K562 (cell line): Measurements from ENCODE around the gene PAK1IP1. TPM values are rescaled to one million over a fixed set of nuclear protein-coding genes. Genes with fewer than 3 reads are reported as not detected.

Experiments used
- CHD2 ChIP-seq: IDR thresholded peaks from 2 replicates; pipeline ENCODE4 v1.6.1; 2011; ENCODE audit warnings: low read depth, low read length
- DACH1 ChIP-seq: fragments of 450-650 bp; IDR thresholded peaks from 2 replicates; pipeline ENCODE4 v1.6.1; 2018; ENCODE audit not compliant: partially characterized antibody
- DDX20 ChIP-seq: fragments of 450-650 bp; IDR thresholded peaks from 2 replicates; pipeline ENCODE4 v1.6.1; 2016; ENCODE audit warnings: missing genetic modification characterization, low read depth, mild to moderate bottlenecking, missing compliant biosample characterization, moderate library complexity
- NFRKB ChIP-seq: fragments of 450-650 bp; IDR thresholded peaks from 2 replicates; pipeline ENCODE4 v1.6.1; 2016; ENCODE audit warnings: low read depth
- NR2C2 ChIP-seq, 2 experiments: fragments of 200-800 bp in 1 of 2; sonication (Bioruptor generic) in 1 of 2; sonication (generic) in 1 of 2; formaldehyde crosslinking in 1 of 2; IDR thresholded peaks; 2 replicates each; pipeline versions ENCODE4 v1.6.1 to v1.8.0; 2016 to 2022; ENCODE audit warnings: mild to moderate bottlenecking in 1 of 2, missing compliant biosample characterization in 1 of 2, missing genetic modification characterization in 1 of 2, missing genetic modification reagents in 1 of 2
- NR4A1 ChIP-seq, 2 experiments: fragments of 250-450 bp in 1 of 2; fragments of 450-650 bp in 1 of 2; sonication (Bioruptor Pico) in 1 of 2; IDR thresholded peaks; 2 replicates each; pipeline versions ENCODE4 v1.4.0 to v1.6.1; 2016 to 2020; ENCODE audit warnings: mild to moderate bottlenecking in 2 of 2, missing compliant biosample characterization in 1 of 2, missing genetic modification characterization in 1 of 2, moderate library complexity in 1 of 2
- NUFIP1 ChIP-seq: fragments of 450-650 bp; IDR thresholded peaks from 2 replicates; pipeline ENCODE4 v1.6.1; 2018; ENCODE audit not compliant: partially characterized antibody
- POLR2AphosphoS5 ChIP-seq: IDR thresholded peaks from 2 replicates; pipeline ENCODE4 v1.6.1; 2011; ENCODE audit warnings: mild to moderate bottlenecking, low read depth, low read length, moderate library complexity; ENCODE audit not compliant: control insufficient read depth, insufficient read depth
- RBM22 ChIP-seq: fragments of 200-400 bp; formaldehyde crosslinking; IDR thresholded peaks from 2 replicates; pipeline ENCODE4 v1.6.1; 2018; ENCODE audit warnings: low read length, low read depth; ENCODE audit not compliant: poor library complexity, severe bottlenecking
- SAP30 ChIP-seq: fragments of 200-600 bp; sonication (generic); IDR thresholded peaks from 2 replicates; pipeline ENCODE4 v1.6.1; 2012; ENCODE audit warnings: borderline replicate concordance, low read depth, mild to moderate bottlenecking, moderate library complexity, low read length, control low read depth, inconsistent platforms; ENCODE audit not compliant: insufficient read depth, poor library complexity, severe bottlenecking
- SLC30A9 ChIP-seq: fragments of 250-450 bp; sonication (Bioruptor Pico); IDR thresholded peaks from 2 replicates; pipeline ENCODE4 v1.8.0; 2022; ENCODE audit warnings: mild to moderate bottlenecking, moderate library complexity
- SREBF2 ChIP-seq: sonication (generic); formaldehyde crosslinking; IDR thresholded peaks from 2 replicates; pipeline ENCODE4 v1.4.0; 2020; ENCODE audit warnings: mild to moderate bottlenecking, missing genetic modification reagents
- ZNF12 ChIP-seq: sonication (generic); formaldehyde crosslinking; IDR thresholded peaks from 2 replicates; pipeline ENCODE4 v1.4.0; 2020; ENCODE audit warnings: mild to moderate bottlenecking, missing genetic modification reagents
- ZNF146 ChIP-seq: IDR thresholded peaks from one replicate; pipeline ENCODE4 v1.6.1; 2018; ENCODE audit warnings: missing compliant biosample characterization; ENCODE audit not compliant: unreplicated experiment
- ZNF239 ChIP-seq: fragments of 250-450 bp; sonication (Bioruptor Pico); IDR thresholded peaks from 2 replicates; pipeline ENCODE4 v1.4.0; 2020; ENCODE audit warnings: mild to moderate bottlenecking
- ZNF347 ChIP-seq: fragments of 450-650 bp; formaldehyde crosslinking; IDR thresholded peaks from 2 replicates; pipeline ENCODE4 v1.4.0; 2020; ENCODE audit warnings: low read depth, mild to moderate bottlenecking, moderate library complexity
- polyA plus RNA-seq, 8 experiments: library from polyadenylated mRNA; depleted of rRNA in 4 of 8; stranded (reverse) in 5 of 8; unstranded in 3 of 8; fragments of >200 nt; fragmentation: Nextera tagmentation in 2 of 8; fragmentation: Illumina TruSeq in 1 of 8; extraction: Ambion mirVana in 2 of 8; extraction: Trizol in 1 of 8; gene quantifications; 2 replicates each; pipeline versions ENCODE4 v1.2.1 to v1.2.3, GENCODE V29; 2011 to 2014; ENCODE audit warnings: inconsistent platforms in 1 of 8, missing spikeins in 1 of 8
- total RNA-seq, 7 experiments: library from RNA; depleted of rRNA in 6 of 7; stranded (reverse); fragments of >200 nt in 6 of 7; fragmentation: Illumina TruSeq in 2 of 7; extraction: Trizol in 2 of 7; gene quantifications; 2 replicates each; pipeline versions ENCODE4 v1.2.1 to v1.2.3, GENCODE V29; 2011 to 2021; ENCODE audit warnings: low replicate concordance in 1 of 7
- TF ChIP-seq, protein P1 (sequence below): fragments of 250-450 bp; sonication (Bioruptor Pico); IDR thresholded peaks from 2 replicates; pipeline ENCODE4 v1.8.0; 2022; ENCODE audit warnings: inconsistent platforms
- TF ChIP-seq, protein P2 (sequence below), 2 experiments: fragments of 450-650 bp in 1 of 2; sonication (generic) in 1 of 2; formaldehyde crosslinking in 1 of 2; IDR thresholded peaks in 1 of 2; conservative IDR thresholded peaks in 1 of 2; 2 replicates each; pipeline versions ENCODE4 v1.6.1 to v1.8.1; 2016 to 2023; ENCODE audit warnings: mild to moderate bottlenecking in 2 of 2, moderate library complexity in 2 of 2, inconsistent platforms in 1 of 2, missing genetic modification reagents in 1 of 2
- TF ChIP-seq, protein P3 (sequence below): sonication (generic); formaldehyde crosslinking; IDR thresholded peaks from 2 replicates; pipeline ENCODE4 v1.8.0; 2022; ENCODE audit warnings: missing genetic modification reagents, mild to moderate bottlenecking, moderate library complexity, borderline replicate concordance
- TF ChIP-seq, protein P4 (sequence below): sonication (generic); formaldehyde crosslinking; IDR thresholded peaks from 2 replicates; pipeline ENCODE4 v1.9.0; 2022; ENCODE audit warnings: mild to moderate bottlenecking, missing genetic modification reagents
- TF ChIP-seq, protein P5 (sequence below): fragments of 450-650 bp; formaldehyde crosslinking; IDR thresholded peaks from 2 replicates; pipeline ENCODE4 v1.4.0; 2022; ENCODE audit warnings: missing genetic modification characterization
- TF ChIP-seq, protein P6 (sequence below): fragments of 250-450 bp; sonication (Bioruptor Pico); IDR thresholded peaks from 2 replicates; pipeline ENCODE4 v1.8.0; 2022; ENCODE audit warnings: moderate library complexity, mild to moderate bottlenecking, inconsistent platforms

Gene PAK1IP1
- total and polyA plus RNA-seq, 9 of the 15 experiments (the other 6 are each of a cell fraction or from before 2014, with no cell fraction given): 50.0 to 200 (median 87.0) TPM

DNA sequence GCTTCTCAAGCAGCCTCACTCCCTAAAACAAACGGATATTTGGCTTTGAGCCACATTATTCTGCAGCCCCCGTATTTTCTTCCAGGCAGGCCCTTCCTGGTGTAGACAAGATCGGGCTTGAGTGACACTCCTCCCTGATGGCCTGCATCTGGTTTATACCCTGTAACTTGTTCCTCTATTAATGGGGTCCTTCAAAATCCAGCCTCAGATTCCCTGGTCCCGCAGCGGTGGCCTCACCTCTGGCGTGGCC lies 27.7 kb downstream of the PAK1IP1 start (continued):
- TF ChIP-seq, protein P1, sequence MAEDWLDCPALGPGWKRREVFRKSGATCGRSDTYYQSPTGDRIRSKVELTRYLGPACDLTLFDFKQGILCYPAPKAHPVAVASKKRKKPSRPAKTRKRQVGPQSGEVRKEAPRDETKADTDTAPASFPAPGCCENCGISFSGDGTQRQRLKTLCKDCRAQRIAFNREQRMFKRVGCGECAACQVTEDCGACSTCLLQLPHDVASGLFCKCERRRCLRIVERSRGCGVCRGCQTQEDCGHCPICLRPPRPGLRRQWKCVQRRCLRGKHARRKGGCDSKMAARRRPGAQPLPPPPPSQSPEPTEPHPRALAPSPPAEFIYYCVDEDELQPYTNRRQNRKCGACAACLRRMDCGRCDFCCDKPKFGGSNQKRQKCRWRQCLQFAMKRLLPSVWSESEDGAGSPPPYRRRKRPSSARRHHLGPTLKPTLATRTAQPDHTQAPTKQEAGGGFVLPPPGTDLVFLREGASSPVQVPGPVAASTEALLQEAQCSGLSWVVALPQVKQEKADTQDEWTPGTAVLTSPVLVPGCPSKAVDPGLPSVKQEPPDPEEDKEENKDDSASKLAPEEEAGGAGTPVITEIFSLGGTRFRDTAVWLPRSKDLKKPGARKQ (CRISPR knock-in tag): no peak
- TF ChIP-seq, protein P2, sequence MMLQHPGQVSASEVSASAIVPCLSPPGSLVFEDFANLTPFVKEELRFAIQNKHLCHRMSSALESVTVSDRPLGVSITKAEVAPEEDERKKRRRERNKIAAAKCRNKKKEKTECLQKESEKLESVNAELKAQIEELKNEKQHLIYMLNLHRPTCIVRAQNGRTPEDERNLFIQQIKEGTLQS (IDR thresholded peaks at IDR 0.05): peak; percentile 63; the same call in 1 of the 2 replicates
- TF ChIP-seq, protein P2 (CRISPR knock-in tag; conservative IDR thresholded peaks at IDR 0.05): no peak
- TF ChIP-seq DDX20 (tag) (no peak), ZNF146 (CRISPR knock-in tag) (no peak), NUFIP1 (no peak), ZNF239 (CRISPR knock-in tag) (peak; percentile 52), NR2C2 (CRISPR knock-in tag; IDR thresholded peaks at IDR 0.05) (no peak), NR2C2 (tag; IDR thresholded peaks at IDR 0.05) (0 out of 2 replicates have a peak, but pooled peaks have one; percentile 38), ZNF347 (CRISPR knock-in tag) (no peak), NR4A1 (CRISPR knock-in tag; IDR thresholded peaks at IDR 0.05) (0 out of 2 replicates have a peak, but pooled peaks have one; percentile 38), NR4A1 (tag; IDR thresholded peaks at IDR 0.05) (no peak), CHD2 (no peak), ZNF12 (no peak), POLR2AphosphoS5 (no peak), DACH1 (no peak), SREBF2 (CRISPR knock-in tag) (no peak), SLC30A9 (CRISPR knock-in tag) (no peak), SAP30 (peak; percentile 40), RBM22 (no peak), NFRKB (no peak; the same call in 1 of the 2 replicates)
- TF ChIP-seq, protein P3, sequence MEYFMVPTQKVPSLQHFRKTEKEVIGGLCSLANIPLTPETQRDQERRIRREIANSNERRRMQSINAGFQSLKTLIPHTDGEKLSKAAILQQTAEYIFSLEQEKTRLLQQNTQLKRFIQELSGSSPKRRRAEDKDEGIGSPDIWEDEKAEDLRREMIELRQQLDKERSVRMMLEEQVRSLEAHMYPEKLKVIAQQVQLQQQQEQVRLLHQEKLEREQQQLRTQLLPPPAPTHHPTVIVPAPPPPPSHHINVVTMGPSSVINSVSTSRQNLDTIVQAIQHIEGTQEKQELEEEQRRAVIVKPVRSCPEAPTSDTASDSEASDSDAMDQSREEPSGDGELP (CRISPR knock-in tag): no peak
- TF ChIP-seq, protein P4, sequence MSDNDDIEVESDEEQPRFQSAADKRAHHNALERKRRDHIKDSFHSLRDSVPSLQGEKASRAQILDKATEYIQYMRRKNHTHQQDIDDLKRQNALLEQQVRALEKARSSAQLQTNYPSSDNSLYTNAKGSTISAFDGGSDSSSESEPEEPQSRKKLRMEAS (CRISPR knock-in tag): no peak
- TF ChIP-seq, protein P5, sequence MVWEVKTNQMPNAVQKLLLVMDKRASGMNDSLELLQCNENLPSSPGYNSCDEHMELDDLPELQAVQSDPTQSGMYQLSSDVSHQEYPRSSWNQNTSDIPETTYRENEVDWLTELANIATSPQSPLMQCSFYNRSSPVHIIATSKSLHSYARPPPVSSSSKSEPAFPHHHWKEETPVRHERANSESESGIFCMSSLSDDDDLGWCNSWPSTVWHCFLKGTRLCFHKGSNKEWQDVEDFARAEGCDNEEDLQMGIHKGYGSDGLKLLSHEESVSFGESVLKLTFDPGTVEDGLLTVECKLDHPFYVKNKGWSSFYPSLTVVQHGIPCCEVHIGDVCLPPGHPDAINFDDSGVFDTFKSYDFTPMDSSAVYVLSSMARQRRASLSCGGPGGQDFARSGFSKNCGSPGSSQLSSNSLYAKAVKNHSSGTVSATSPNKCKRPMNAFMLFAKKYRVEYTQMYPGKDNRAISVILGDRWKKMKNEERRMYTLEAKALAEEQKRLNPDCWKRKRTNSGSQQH: 0 out of 2 replicates have a peak, but pooled peaks have one; percentile 3
- TF ChIP-seq, protein P6, sequence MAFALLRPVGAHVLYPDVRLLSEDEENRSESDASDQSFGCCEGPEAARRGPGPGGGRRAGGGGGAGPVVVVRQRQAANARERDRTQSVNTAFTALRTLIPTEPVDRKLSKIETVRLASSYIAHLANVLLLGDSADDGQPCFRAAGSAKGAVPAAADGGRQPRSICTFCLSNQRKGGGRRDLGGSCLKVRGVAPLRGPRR: no peak
